Dermis microvascular lymphatic vessel endothelial cell (primary cell): ENCODE measurements around the gene MPHOSPH8. TPM values are rescaled to one million over a fixed set of nuclear protein-coding genes. Genes with fewer than 3 reads are reported as not detected.

Experiments
- DNase-seq, 2 donors: peaks; one replicate each; pipeline versions ENCODE4 v3.0.0 to v3.0.0-alpha.2; 2010; ENCODE audit warnings: low read depth in 2 of 2
- total RNA-seq: library from RNA; depleted of rRNA; stranded (reverse); fragments of >200 nt; gene quantifications from 2 replicates; pipeline ENCODE4 v1.2.1, GENCODE V29; 2014

The MPHOSPH8 gene
- total RNA-seq = 9.1 and 11.1 TPM in 2 replicates

GRCh38 chr13:19633479-19634255 lies at the start of gene MPHOSPH8:
TSS of gene MPHOSPH8 (plus strand) at chr13:19633659. CDS start at chr13:19633749, 90 bp downstream.
- DNase-seq = peak; percentile 93 to 97

GRCh38 chr13:19586904-19587634 lies 46.4 kb upstream of the MPHOSPH8 start:
- DNase-seq = peak in 1 of 2 donors; percentile 23

- peak in 1 of 2 donors; percentile 44 for DNase-seq
Measured at GRCh38 chr13:19587635-19588300, 45.7 kb upstream of the MPHOSPH8 start.

- DNase-seq = no peak
Measured at GRCh38 chr13:19589312-19589711, 44.1 kb upstream of the MPHOSPH8 start.

GRCh38 chr13:19590423-19590822 lies 43.0 kb upstream of the MPHOSPH8 start:
- no peak for DNase-seq

- DNase-seq = no peak
Measured at GRCh38 chr13:19591864-19592263, 41.6 kb upstream of the MPHOSPH8 start.

- no peak for DNase-seq
Measured at GRCh38 chr13:19592657-19593180, 40.7 kb upstream of the MPHOSPH8 start.

- DNase-seq = no peak
Measured at GRCh38 chr13:19596086-19596485, 37.4 kb upstream of the MPHOSPH8 start.

- no peak for DNase-seq
Measured at GRCh38 chr13:19596960-19597361, 36.5 kb upstream of the MPHOSPH8 start.

GRCh38 chr13:19597523-19597922 lies 35.9 kb upstream of the MPHOSPH8 start:
- DNase-seq = no peak

GRCh38 chr13:19601749-19602725 lies 31.4 kb upstream of the MPHOSPH8 start:
- peak in 1 of 2 donors; percentile 54 for DNase-seq

GRCh38 chr13:19604306-19604705 lies 29.2 kb upstream of the MPHOSPH8 start:
- no peak for DNase-seq

- DNase-seq = no peak
Measured at GRCh38 chr13:19605161-19605955, 28.1 kb upstream of the MPHOSPH8 start.

- DNase-seq = peak in 1 of 2 donors; percentile 3
Measured at GRCh38 chr13:19606152-19606551, 27.3 kb upstream of the MPHOSPH8 start.

- DNase-seq = no peak
Measured at GRCh38 chr13:19606737-19607136, 26.7 kb upstream of the MPHOSPH8 start.

- peak in 1 of 2 donors; percentile 5 for DNase-seq
Measured at GRCh38 chr13:19607523-19608078, 25.9 kb upstream of the MPHOSPH8 start.

- DNase-seq = peak in 1 of 2 donors; percentile 45
Measured at GRCh38 chr13:19618977-19619376, 14.5 kb upstream of the MPHOSPH8 start.

GRCh38 chr13:19622193-19622592 lies 11.3 kb upstream of the MPHOSPH8 start:
- no peak for DNase-seq

- DNase-seq = no peak
Measured at GRCh38 chr13:19624265-19624664, 9.2 kb upstream of the MPHOSPH8 start.
